Stimulated activated naive CD8-positive, alpha-beta T cell treated with anti-CD3 and anti-CD28 coated beads, Interleukin-15, Interleukin-2, amounts not matched to agents 100 U/mL and 50 U/mL, for 24 hours (primary cell): Measurements from ENCODE around the gene MARCHF2.
A peak's percentile ranks its signal among the peaks of the same experiment; 100 is the strongest.

ENCODE experiments used
- ATAC-seq: fragments of 150-1000 bp; cut with Tn5 transposase; one replicate; pipeline ENCODE4 v1.10.0; 2021
- DNase-seq: peaks from one replicate; pipeline ENCODE4 v3.0.0; 2021

The MARCHF2 gene

GRCh38 chr19:8387688-8388611 is 25.2 kb upstream of the MARCHF2 start:
- ATAC-seq (no peak), DNase-seq (no peak)

GRCh38 chr19:8388612-8388958 is 24.5 kb upstream of the MARCHF2 start:
- DNase-seq (no peak), ATAC-seq (no peak)

- peak; percentile 97 for DNase-seq
- peak; percentile 96 for ATAC-seq
Measured at GRCh38 chr19:8389891-8390616, 23.1 kb upstream of the MARCHF2 start, which contains the start of gene RAB11B. TSS of gene RAB11B (plus strand) at chr19:8390360. CDS start at chr19:8390417, 57 bp downstream.

- peak; percentile 53 for ATAC-seq
- DNase-seq: peak; percentile 96
Measured at GRCh38 chr19:8390617-8390981, 22.5 kb upstream of the MARCHF2 start.

- no peak for DNase-seq
- no peak for ATAC-seq
Measured at GRCh38 chr19:8391198-8392016, 21.7 kb upstream of the MARCHF2 start.

GRCh38 chr19:8392017-8392591 is 21.0 kb upstream of the MARCHF2 start:
- ATAC-seq (no peak), DNase-seq (no peak)

- ATAC-seq (no peak), DNase-seq (no peak)
Measured at GRCh38 chr19:8393192-8393870, 19.8 kb upstream of the MARCHF2 start.

GRCh38 chr19:8393871-8394250 is 19.2 kb upstream of the MARCHF2 start:
- ATAC-seq: no peak

GRCh38 chr19:8395621-8396082 is 17.5 kb upstream of the MARCHF2 start:
- DNase-seq: no peak
- no peak for ATAC-seq

More at GRCh38 chr19:8393871-8394250, 19.2 kb upstream of the MARCHF2 start:
- no peak for DNase-seq

- ATAC-seq (no peak), DNase-seq (no peak)
Measured at GRCh38 chr19:8396185-8396562, 16.9 kb upstream of the MARCHF2 start.

- peak; percentile 84 for DNase-seq
- peak; percentile 74 for ATAC-seq
Measured at GRCh38 chr19:8396563-8397203, 16.4 kb upstream of the MARCHF2 start.

- no peak for DNase-seq
Measured at GRCh38 chr19:8397271-8397670, 15.8 kb upstream of the MARCHF2 start.

GRCh38 chr19:8397746-8398310 is 15.3 kb upstream of the MARCHF2 start:
- ATAC-seq: no peak
- no peak for DNase-seq

More at GRCh38 chr19:8397271-8397670, 15.8 kb upstream of the MARCHF2 start:
- no peak for ATAC-seq

- DNase-seq (no peak), ATAC-seq (no peak)
Measured at GRCh38 chr19:8398311-8398771, 14.8 kb upstream of the MARCHF2 start.

- ATAC-seq (no peak), DNase-seq (no peak)
Measured at GRCh38 chr19:8399681-8400188, 13.4 kb upstream of the MARCHF2 start.

- DNase-seq (no peak), ATAC-seq (no peak)
Measured at GRCh38 chr19:8401981-8402411, 11.1 kb upstream of the MARCHF2 start.

GRCh38 chr19:8403098-8403819 is 9.8 kb upstream of the MARCHF2 start:
- no peak for DNase-seq
- no peak for ATAC-seq

GRCh38 chr19:8403820-8404109 is 9.3 kb upstream of the MARCHF2 start:
- DNase-seq (no peak), ATAC-seq (no peak)

- ATAC-seq: no peak
Measured at GRCh38 chr19:8404391-8405151, 8.5 kb upstream of the MARCHF2 start.

More at GRCh38 chr19:8404391-8405151, 8.5 kb upstream of the MARCHF2 start:
- DNase-seq: no peak
